Ammon's horn (tissue), 1 donor: ENCODE measurements around the gene SLC7A7.
"Not testable (repeated sequence)": the region's sequence is repeated elsewhere in the genome, so short reads cannot be mapped to it uniquely, and the experiment has no call there.

Experiments used
- DNase-seq: peaks from one replicate; pipeline ENCODE4 v3.0.0-alpha.2; 2016; ENCODE audit warnings: low spot score

The SLC7A7 gene

GRCh38 chr14:22748206-22748605 is 67.0 kb downstream of the SLC7A7 start:
- no peak for DNase-seq

DNA sequence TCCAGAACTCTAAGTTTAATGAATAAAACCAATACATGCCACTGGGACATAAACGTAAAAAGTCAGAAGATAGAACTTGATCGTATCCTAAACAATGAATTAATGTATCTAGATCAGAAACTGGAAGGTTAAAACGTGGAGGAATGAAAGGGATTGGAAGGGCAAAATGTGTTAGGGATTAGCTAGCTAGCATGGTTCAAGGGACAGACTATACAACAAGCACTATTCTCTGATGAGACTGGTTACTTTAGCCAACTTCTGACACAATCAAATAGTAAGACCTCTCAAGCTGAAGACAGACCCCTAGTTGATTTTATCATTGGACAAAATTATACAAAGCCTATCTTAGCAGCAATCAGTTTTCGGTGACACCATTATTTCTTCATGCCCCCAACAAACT is 67.5 kb downstream of the SLC7A7 start:
- no peak for DNase-seq

GRCh38 chr14:22740020-22740419 is 75.2 kb downstream of the SLC7A7 start:
- DNase-seq: no peak

DNA sequence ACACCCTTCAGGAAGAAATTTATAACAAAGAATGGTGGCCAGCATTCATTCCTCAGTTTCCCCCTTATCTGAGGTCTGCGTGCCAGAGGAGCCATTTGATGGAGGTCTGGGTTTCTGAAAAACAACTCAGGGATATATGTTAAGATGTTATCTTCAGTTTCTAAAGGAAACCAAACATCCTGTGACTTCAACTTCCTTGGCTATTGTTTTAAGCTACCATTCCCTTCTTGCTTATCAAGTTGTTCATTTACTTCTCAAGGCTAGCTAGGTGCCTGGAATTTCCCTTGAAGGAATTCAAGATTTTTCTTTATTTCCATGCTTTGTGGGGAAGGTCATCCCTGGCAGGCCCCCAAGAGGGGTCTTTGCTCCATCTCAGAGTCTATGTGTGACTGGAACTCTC is 75.8 kb downstream of the SLC7A7 start:
- DNase-seq: no peak

GRCh38 chr14:22737052-22737451 is 78.2 kb downstream of the SLC7A7 start:
- no peak for DNase-seq

GRCh38 chr14:22736384-22736783 is 78.9 kb downstream of the SLC7A7 start:
- DNase-seq: not testable (repeated sequence)

GRCh38 chr14:22735096-22735495 is 80.1 kb downstream of the SLC7A7 start:
- DNase-seq: no peak

DNA sequence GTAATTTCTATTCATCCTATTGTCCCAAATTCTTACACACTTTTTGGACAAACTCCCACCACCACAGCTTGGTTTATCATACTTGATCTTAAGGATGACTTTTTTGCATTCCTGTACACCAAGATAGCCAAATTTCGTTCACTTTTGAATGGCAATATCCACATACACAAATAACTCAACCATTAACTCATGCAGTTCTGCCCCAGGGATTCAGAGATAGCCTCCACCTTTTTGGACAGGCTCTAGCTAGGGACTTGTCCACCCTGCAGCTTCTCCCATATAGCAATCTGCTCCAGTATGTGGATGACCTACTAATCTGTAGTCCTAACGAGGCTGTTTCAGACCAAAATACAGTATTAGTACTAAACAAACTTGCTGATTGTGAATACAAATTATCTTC is 81.4 kb downstream of the SLC7A7 start:
- no peak for DNase-seq

GRCh38 chr14:22732062-22732461 is 83.2 kb downstream of the SLC7A7 start:
- not testable (repeated sequence) for DNase-seq

DNA sequence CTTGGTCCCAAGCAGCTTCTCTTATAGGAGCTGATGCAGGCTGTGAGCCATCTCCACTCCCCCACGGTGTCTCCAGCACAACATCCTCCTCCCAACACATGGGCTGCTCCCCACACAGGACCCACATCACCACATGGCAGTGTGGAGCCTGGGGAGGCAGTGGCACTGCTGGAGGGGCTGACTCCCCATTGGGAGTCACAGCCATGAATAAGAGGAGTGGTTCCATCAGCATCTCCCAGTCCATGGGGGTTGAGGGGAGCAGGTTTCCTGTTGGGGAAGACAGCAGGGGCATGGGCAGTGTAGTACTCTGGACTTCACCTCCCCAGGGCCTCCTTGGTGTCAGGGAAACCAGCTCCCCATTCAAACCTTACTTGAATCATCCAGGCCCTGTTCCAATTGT is 89.2 kb downstream of the SLC7A7 start:
- no peak for DNase-seq

DNA sequence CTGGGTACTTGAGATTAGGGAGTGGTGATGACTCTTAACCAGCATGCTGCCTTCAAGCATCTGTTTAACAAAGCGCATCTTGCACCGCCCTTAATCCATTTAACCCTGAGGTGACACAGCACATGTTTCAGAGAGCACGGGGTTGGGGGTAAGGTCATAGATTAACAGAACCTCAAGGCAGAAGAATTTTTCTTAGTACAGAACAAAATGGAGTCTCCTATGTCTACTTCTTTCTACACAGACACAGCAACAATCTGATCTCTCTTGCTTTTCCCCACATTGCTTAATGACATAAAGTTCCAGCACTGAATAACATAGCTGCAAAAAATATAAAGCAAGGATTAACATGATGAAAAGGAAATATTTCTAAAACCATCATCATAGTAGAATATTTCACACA is 89.9 kb downstream of the SLC7A7 start:
- DNase-seq: not testable (repeated sequence)

DNA sequence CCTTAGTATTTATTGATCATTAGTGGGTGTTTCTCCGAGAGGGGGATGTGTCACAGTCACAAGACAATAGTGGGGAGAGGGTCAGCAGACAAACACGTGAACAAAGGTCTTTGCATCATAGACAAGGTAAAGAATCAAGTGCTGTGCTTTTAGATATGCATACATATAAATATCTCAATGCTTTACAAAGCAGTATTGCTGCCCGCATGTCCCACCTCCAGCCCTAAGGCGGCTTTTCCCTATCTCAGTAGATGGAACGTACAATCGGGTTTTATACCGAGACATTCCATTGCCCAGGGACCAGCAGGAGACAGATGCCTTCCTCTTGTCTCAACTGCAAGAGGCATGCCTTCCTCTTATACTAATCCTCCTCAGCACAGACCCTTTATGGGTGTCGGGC is 90.4 kb downstream of the SLC7A7 start:
- DNase-seq: not testable (repeated sequence)

- DNase-seq: no peak
Measured at GRCh38 chr14:22723815-22724214, 91.4 kb downstream of the SLC7A7 start.
